ENCODE data around the gene PYROXD2.
"Not testable (repeated sequence)": the region's sequence is repeated elsewhere in the genome, so short reads cannot be mapped to it uniquely, and the experiment has no call there.

The PYROXD2 gene

GRCh38 chr10:98388101-98388655 is 26.8 kb downstream of the PYROXD2 start:
- DNase-seq = no peak

GRCh38 chr10:98384531-98385133 is 30.4 kb downstream of the PYROXD2 start:
- DNase-seq = no peak

GRCh38 chr10:98383869-98384268 is 31.1 kb downstream of the PYROXD2 start:
- DNase-seq = no peak

- DNase-seq = not testable (repeated sequence)
Measured at GRCh38 chr10:98383134-98383667, 31.8 kb downstream of the PYROXD2 start.

- DNase-seq = no peak
Measured at GRCh38 chr10:98382691-98383101, 32.3 kb downstream of the PYROXD2 start.

- DNase-seq = no peak
Measured at GRCh38 chr10:98380493-98381339, 34.3 kb downstream of the PYROXD2 start.

GRCh38 chr10:98378722-98379121 is 36.3 kb downstream of the PYROXD2 start:
- no peak for DNase-seq

GRCh38 chr10:98377536-98377935 is 37.4 kb downstream of the PYROXD2 start:
- no peak for DNase-seq

- DNase-seq = no peak
Measured at GRCh38 chr10:98377001-98377400, 38.0 kb downstream of the PYROXD2 start.

- no peak for DNase-seq
Measured at GRCh38 chr10:98376485-98376884, 38.5 kb downstream of the PYROXD2 start.

GRCh38 chr10:98374217-98374985 is 40.6 kb downstream of the PYROXD2 start:
- DNase-seq = no peak

- DNase-seq = peak in 1 of 2 experiments; percentile 10
Measured at GRCh38 chr10:98373260-98374040, 41.5 kb downstream of the PYROXD2 start.

- DNase-seq = no peak
Measured at GRCh38 chr10:98370831-98371820, 43.9 kb downstream of the PYROXD2 start.

GRCh38 chr10:98369801-98370200 is 45.2 kb downstream of the PYROXD2 start:
- DNase-seq = no peak

GRCh38 chr10:98368644-98369043 is 46.3 kb downstream of the PYROXD2 start:
- DNase-seq = no peak

GRCh38 chr10:98367604-98368451 is 47.2 kb downstream of the PYROXD2 start:
- DNase-seq = no peak

- no peak for DNase-seq
Measured at GRCh38 chr10:98366062-98366530, 48.9 kb downstream of the PYROXD2 start.

- DNase-seq = no peak
Measured at GRCh38 chr10:98365406-98366061, 49.4 kb downstream of the PYROXD2 start.

- DNase-seq = no peak
Measured at GRCh38 chr10:98364432-98365102, 50.4 kb downstream of the PYROXD2 start.

All from NCI-H526 (cell line).